WTC11 (cell line): ENCODE data around the gene PPP1R15B.

ENCODE experiments used
- AFF4 ChIP-seq: sonication (generic); formaldehyde crosslinking; IDR thresholded peaks from 2 replicates; pipeline ENCODE4 v1.8.1; 2023; ENCODE audit warnings: mild to moderate bottlenecking, missing genetic modification reagents, borderline replicate concordance
- CREB1 ChIP-seq: sonication (generic); formaldehyde crosslinking; IDR thresholded peaks from 2 replicates; pipeline ENCODE4 v1.8.0; 2023; ENCODE audit warnings: mild to moderate bottlenecking, missing genetic modification reagents
- CREM ChIP-seq: sonication (generic); formaldehyde crosslinking; IDR thresholded peaks from 2 replicates; pipeline ENCODE4 v1.8.1; 2022; ENCODE audit warnings: mild to moderate bottlenecking, missing genetic modification reagents, moderate library complexity
- CTCF ChIP-seq: fragments of 200-600 bp; IDR thresholded peaks from 2 replicates; pipeline ENCODE4 v1.8.0; 2022; ENCODE audit warnings: antibody characterized with exemption
- ESRRA ChIP-seq: sonication (generic); formaldehyde crosslinking; IDR thresholded peaks from 2 replicates; pipeline ENCODE4 v1.8.1; 2022; ENCODE audit warnings: mild to moderate bottlenecking, missing genetic modification reagents, borderline replicate concordance
- FOXJ3 ChIP-seq: sonication (generic); formaldehyde crosslinking; IDR thresholded peaks from 2 replicates; pipeline ENCODE4 v1.9.0; 2021; ENCODE audit warnings: missing genetic modification reagents, mild to moderate bottlenecking, borderline replicate concordance
- SP1 ChIP-seq: sonication (generic); formaldehyde crosslinking; conservative IDR thresholded peaks from 2 replicates; pipeline ENCODE4 v1.8.1; 2022; ENCODE audit warnings: missing genetic modification reagents
- ZNF121 ChIP-seq: sonication (generic); formaldehyde crosslinking; IDR thresholded peaks from 2 replicates; pipeline ENCODE4 v1.8.0; 2023; ENCODE audit warnings: missing genetic modification reagents
- TF ChIP-seq, protein P1 (sequence below): sonication (generic); formaldehyde crosslinking; IDR thresholded peaks from 2 replicates; pipeline ENCODE4 v1.8.1; 2022; ENCODE audit warnings: low read depth, missing genetic modification reagents, borderline replicate concordance
- TF ChIP-seq, protein P2 (sequence below): sonication (generic); formaldehyde crosslinking; conservative IDR thresholded peaks from 2 replicates; pipeline ENCODE4 v1.8.1; 2022; ENCODE audit warnings: mild to moderate bottlenecking, missing genetic modification reagents
- TF ChIP-seq, protein P3 (sequence below): fragments of 250-450 bp; sonication (Bioruptor Pico); IDR thresholded peaks from 2 replicates; pipeline ENCODE4 v1.8.0; 2021; ENCODE audit warnings: mild to moderate bottlenecking

DNA sequence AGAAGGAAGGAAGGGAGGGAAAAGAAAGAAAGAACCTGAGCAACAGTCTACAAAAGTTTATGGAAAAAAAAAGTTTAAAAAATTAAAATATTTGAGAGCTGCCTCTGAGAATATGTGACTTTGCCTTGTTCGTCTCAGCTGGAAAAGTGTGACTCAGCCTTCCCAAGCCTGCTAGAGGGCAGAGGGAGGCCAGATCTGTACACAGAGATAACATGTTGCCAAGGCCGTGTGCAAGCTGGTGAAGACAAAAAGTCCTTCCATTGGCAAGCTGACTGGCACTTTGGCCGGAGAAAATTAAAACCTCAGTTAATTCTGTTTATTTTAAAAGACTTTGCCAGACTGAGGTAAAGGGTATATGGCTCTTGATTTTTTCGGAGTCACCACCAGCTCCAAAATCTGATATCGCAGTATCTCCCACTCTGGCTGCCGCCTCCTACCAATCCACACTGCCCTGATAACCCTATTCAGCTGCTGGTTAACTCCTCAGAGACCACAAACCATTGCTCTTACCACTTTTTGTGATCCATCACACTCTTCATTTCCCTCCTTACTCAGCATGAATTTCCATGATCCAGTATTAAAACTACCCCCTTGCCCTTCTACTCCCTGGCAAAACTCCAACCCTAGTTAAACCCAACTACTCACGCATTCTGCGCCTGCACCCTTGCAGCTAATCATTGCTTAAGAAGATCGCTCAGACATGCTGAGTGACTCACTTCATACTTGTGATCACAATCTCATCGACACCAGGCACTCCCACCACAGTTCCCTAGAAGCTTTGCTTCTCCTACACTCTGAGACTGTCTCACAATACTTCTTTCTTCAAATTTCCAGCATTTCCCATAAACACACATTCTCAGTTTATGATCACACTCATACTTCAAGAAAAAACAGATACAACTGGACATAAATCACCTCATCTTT lies 5.7 kb upstream of the PPP1R15B start:
- TF ChIP-seq, protein P1, sequence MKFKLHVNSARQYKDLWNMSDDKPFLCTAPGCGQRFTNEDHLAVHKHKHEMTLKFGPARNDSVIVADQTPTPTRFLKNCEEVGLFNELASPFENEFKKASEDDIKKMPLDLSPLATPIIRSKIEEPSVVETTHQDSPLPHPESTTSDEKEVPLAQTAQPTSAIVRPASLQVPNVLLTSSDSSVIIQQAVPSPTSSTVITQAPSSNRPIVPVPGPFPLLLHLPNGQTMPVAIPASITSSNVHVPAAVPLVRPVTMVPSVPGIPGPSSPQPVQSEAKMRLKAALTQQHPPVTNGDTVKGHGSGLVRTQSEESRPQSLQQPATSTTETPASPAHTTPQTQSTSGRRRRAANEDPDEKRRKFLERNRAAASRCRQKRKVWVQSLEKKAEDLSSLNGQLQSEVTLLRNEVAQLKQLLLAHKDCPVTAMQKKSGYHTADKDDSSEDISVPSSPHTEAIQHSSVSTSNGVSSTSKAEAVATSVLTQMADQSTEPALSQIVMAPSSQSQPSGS (CRISPR knock-in tag): no peak
- TF ChIP-seq CTCF (no peak), CREM (CRISPR knock-in tag) (no peak), ZNF121 (no peak), CREB1 (CRISPR knock-in tag) (no peak), ESRRA (CRISPR knock-in tag) (no peak), AFF4 (CRISPR knock-in tag) (no peak), FOXJ3 (CRISPR knock-in tag) (no peak), SP1 (CRISPR knock-in tag) (no peak)
- TF ChIP-seq, protein P2, sequence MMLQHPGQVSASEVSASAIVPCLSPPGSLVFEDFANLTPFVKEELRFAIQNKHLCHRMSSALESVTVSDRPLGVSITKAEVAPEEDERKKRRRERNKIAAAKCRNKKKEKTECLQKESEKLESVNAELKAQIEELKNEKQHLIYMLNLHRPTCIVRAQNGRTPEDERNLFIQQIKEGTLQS (CRISPR knock-in tag): no peak
- TF ChIP-seq, protein P3, sequence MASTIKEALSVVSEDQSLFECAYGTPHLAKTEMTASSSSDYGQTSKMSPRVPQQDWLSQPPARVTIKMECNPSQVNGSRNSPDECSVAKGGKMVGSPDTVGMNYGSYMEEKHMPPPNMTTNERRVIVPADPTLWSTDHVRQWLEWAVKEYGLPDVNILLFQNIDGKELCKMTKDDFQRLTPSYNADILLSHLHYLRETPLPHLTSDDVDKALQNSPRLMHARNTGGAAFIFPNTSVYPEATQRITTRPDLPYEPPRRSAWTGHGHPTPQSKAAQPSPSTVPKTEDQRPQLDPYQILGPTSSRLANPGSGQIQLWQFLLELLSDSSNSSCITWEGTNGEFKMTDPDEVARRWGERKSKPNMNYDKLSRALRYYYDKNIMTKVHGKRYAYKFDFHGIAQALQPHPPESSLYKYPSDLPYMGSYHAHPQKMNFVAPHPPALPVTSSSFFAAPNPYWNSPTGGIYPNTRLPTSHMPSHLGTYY (CRISPR knock-in tag): no peak
